Adrenal gland (tissue), 12 donors: ENCODE data around the gene PLA2G4D. TPM values are rescaled to one million over a fixed set of nuclear protein-coding genes. Genes with fewer than 3 reads are reported as not detected.

Source experiments
- DNase-seq, 7 donors: peaks; one replicate each; pipeline ENCODE4 v3.0.0-alpha.2; 2019 to 2020
- H3K27ac ChIP-seq, 5 donors: fragments of 200-600 bp; sonication (generic) in 4 of 5; 1 replicate in 3 of 5; 2 replicates in 2 of 5; pipeline versions ENCODE4 v1.5.1 to v1.8.0; 2016 to 2020; ENCODE audit warnings: mild to moderate bottlenecking in 1 of 5
- H3K27me3 ChIP-seq: fragments of 200-600 bp; 2 replicates; pipeline ENCODE4 v1.8.0; 2021
- H3K36me3 ChIP-seq, 2 donors: fragments of 200-600 bp; replicated peaks in 1 of 2; 1 replicate in 1 of 2; 2 replicates in 1 of 2; pipeline versions ENCODE4 v1.5.1 to v1.8.0; 2018 to 2022
- H3K4me1 ChIP-seq, 2 donors: fragments of 200-600 bp; replicated peaks in 1 of 2; 1 replicate in 1 of 2; 2 replicates in 1 of 2; pipeline versions ENCODE4 v1.5.1 to v1.8.0; 2018 to 2021
- H3K4me3 ChIP-seq, 4 donors: fragments of 200-600 bp; sonication (generic) in 3 of 4; one replicate each; pipeline ENCODE4 v1.5.1; 2016 to 2018
- H3K9me3 ChIP-seq, 3 donors: fragments of 200-600 bp; sonication (generic) in 1 of 3; replicated peaks in 1 of 3; 1 replicate in 2 of 3; 2 replicates in 1 of 3; pipeline versions ENCODE4 v1.5.1 to v1.8.0; 2016 to 2021
- CTCF ChIP-seq, 6 experiments: fragments of 450-650 bp in 4 of 6; fragments of 200-600 bp in 2 of 6; sonication (generic) in 1 of 6; IDR thresholded peaks; 1 replicate in 5 of 6; 2 replicates in 1 of 6; pipeline versions ENCODE4 v1.5.1 to v1.8.0; 2016 to 2021; ENCODE audit warnings: antibody characterized with exemption in 6 of 6, mild to moderate bottlenecking in 2 of 6, moderate library complexity in 1 of 6
- POLR2A ChIP-seq, 2 donors: fragments of 450-650 bp; IDR thresholded peaks; one replicate each; pipeline ENCODE4 v1.6.1; 2017; ENCODE audit warnings: antibody characterized with exemption in 2 of 2, mild to moderate bottlenecking in 2 of 2, moderate library complexity in 1 of 2
- WGBS, 4 donors: extraction: QIAGEN DNeasy Blood & Tissue Kit in 2 of 4; methylation state at CpG; one replicate each; pipeline versions ENCODE4 v1.1.5 to v1.1.7; 2013 to 2017; 5-methylcytosine and 5-hydroxymethylcytosine counted together
- intact Hi-C, 2 donors: fragments of 100-400 bp; cut with DNase I; formaldehyde crosslinking; loops; one replicate each; pipeline versions ENCODE4 v1.14.1 to v1.15.0; 2022 to 2023
- polyA plus RNA-seq, 3 donors: library from polyadenylated mRNA; stranded (reverse); fragments of 200-250 nt in 2 of 3; fragments of 350-450 nt in 1 of 3; fragmentation: Illumina TruSeq in 1 of 3; extraction: RNeasy Lipid Tissue Mini Kit (QIAGEN cat#74804) in 1 of 3; gene quantifications; one replicate each; pipeline ENCODE4 v1.2.3, GENCODE V29; 2013 to 2014
- total RNA-seq, 9 donors: library from RNA; depleted of rRNA in 4 of 9; stranded (reverse); fragments of >200 nt in 4 of 9; fragments of 120-200 nt in 1 of 9; fragmentation: NEBNext Ultra II Directional in 1 of 9; extraction: Animal tissue kit (Norgen Biotek cat#: 25700) in 1 of 9; gene quantifications; one replicate each; pipeline versions ENCODE4 v1.1.0 to v1.2.4, GENCODE V29; 2013 to 2023
- donor health status: healthy with polysubstance abuse.
- donor health status: Bipolar disorder and iron deficiency.
- donor health status: DM: yes; HTN: yes; CAD: no.
- donor health status: DM: no; HTN: no; CAD: no.
- donor health status: DM: no; HTN: no; CAD: no.
- donor health status: DM: yes; HTN: yes; CAD: no.

Gene PLA2G4D
- total and polyA plus RNA-seq, 12 donors: 0.07 to 1.2 (median 0.23) TPM; not detected in 2

GRCh38 chr15:42107473-42107872 is 13.1 kb upstream of the PLA2G4D start:
- Histone ChIP-seq H3K4me1 (no peaks in the 10 kb centered on the region), H3K4me3 (no peak overlapping the region), H3K36me3 (no peaks in the 10 kb centered on the region), H3K27ac (no peak overlapping the region), H3K9me3 (no peaks in the 10 kb centered on the region), H3K27me3 (no peaks in the 10 kb centered on the region)
- TF ChIP-seq CTCF (IDR thresholded peaks at IDR 0.05) (no peak), POLR2A (IDR thresholded peaks at IDR 0.05) (no peak)
- DNase-seq: no peak
- intact Hi-C loops: no loop called here
- 65 to 80% (median 72%) methylated on average over 7 of the region's 7 CpGs for WGBS, 4 donors

DNA sequence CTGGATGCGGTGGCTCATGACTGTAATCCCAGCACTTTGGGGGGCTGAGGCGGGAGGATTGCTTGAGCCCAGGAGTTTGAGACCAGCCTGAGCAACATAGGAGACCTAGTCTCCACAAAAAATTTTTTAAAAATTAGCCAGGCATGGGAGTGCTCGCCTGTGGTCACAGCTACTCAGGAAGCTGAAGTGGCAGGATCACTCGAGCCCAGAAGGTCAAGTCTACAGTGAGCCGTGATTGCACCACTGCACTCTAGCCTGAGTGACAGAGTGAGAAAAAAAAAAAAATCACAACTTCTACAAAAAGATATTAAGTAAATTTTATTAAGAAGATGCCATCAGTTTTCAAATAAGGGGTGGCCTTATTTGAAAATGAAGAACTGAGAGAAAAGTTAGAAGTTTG is 11.9 kb upstream of the PLA2G4D start:
- no peak for DNase-seq
- H3K36me3 ChIP-seq: no peaks in the 10 kb centered on the region
- no peak overlapping the region for H3K27ac ChIP-seq
- H3K4me3 ChIP-seq: no peak overlapping the region
- no peaks in the 10 kb centered on the region for H3K27me3 ChIP-seq
- intact Hi-C loops: no loop called here
- WGBS, 4 donors: 51 to 67% (median 61%) methylated on average over 5 of the region's 5 CpGs
- no peaks in the 10 kb centered on the region for H3K9me3 ChIP-seq
- TF ChIP-seq POLR2A (IDR thresholded peaks at IDR 0.05): no peak
- no peaks in the 10 kb centered on the region for H3K4me1 ChIP-seq

DNA sequence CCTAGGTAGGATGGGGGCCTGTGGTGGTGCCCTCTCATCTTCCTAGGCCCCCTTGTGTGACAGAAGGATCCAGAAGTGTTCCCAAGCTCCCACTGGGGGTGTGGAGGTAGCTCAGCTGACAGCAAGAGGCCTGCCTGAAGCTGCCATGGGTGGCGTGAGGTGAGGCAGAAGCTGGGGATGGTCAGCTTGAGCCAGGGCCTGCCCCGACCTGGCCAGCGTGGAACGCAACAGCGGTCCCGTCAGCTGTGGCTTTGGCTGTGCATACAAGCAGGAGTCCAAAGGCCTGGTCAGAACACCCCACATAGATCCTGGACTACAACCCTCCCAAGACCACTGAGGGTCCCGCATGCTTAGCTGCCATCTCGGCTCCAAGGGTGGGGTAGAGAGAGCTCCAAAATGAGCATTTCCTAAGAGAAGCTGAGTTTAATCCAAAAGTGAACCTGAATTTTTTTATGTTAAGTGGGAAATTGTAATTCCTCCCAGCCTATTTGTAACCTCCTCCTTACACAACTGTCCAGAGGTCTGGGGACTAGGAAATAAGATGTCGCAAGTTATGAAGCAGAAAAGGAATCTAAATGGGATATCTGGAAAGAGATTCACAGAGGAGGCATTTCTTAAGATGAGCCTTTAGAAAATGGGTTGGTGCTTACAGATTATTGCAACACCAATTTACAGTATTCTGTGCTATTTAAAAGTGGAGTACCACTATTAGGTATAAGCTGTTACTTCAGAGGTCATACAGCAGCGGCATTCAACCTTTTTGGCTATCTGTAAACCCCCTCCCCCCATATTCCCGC is 9.9 kb upstream of the PLA2G4D start:
- no peaks in the 10 kb centered on the region for H3K36me3 ChIP-seq
- TF ChIP-seq POLR2A (IDR thresholded peaks at IDR 0.05) (no peak), CTCF (IDR thresholded peaks at IDR 0.05) (no peak)
- H3K4me3 ChIP-seq: no peak overlapping the region
- H3K9me3 ChIP-seq: no peaks in the 10 kb centered on the region
- intact Hi-C loops: no loop called here
- H3K27ac ChIP-seq: no peak overlapping the region
- no peaks in the 10 kb centered on the region for H3K27me3 ChIP-seq
- H3K4me1 ChIP-seq: no peaks in the 10 kb centered on the region
- no peak for DNase-seq
- WGBS, 4 donors: 82 to 91% (median 89%) methylated on average over 3 to 11 of the region's 11 CpGs

DNA sequence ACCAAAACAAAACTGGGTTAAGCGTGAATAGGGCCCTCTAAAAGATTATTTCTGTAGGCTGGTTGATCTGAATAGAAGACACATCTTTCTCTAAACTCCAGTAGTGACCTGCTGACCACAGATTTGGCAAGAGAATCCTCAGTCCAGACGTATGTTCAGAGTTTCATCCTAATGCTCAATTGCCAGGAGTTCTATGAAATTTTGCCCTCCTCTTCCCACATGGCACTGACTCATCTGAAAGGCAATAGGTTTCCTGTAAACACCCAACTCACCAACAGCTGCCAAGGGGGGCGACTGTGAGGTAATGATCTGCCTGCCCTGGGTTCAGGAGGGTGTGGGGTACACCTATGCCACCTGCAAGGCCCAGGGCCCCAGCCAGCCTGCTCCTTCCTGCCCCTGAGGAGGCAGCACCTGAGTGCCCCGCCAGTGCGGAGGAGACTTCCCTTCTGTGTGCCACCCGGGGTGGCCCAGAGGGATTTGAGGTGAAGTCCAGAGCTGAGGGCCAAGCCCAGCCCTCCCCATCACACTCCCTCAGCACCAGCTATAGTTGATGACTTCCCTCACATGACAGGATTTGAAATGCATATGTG is 8.4 kb upstream of the PLA2G4D start:
- DNase-seq: no peak
- TF ChIP-seq POLR2A (IDR thresholded peaks at IDR 0.05) (no peak), CTCF (IDR thresholded peaks at IDR 0.05) (no peak)
- H3K4me1 ChIP-seq: no peaks in the 10 kb centered on the region
- 72 to 78% (median 77%) methylated on average over 3 to 6 of the region's 6 CpGs for WGBS, 4 donors
- no peaks in the 10 kb centered on the region for H3K27me3 ChIP-seq
- intact Hi-C loops: no loop called here
- no peaks in the 10 kb centered on the region for H3K9me3 ChIP-seq
- H3K36me3 ChIP-seq: no peaks in the 10 kb centered on the region
- no peak overlapping the region for H3K4me3 ChIP-seq
- no peak overlapping the region for H3K27ac ChIP-seq
